Right lobe of liver (tissue), 4 donors: Measurements from ENCODE around the gene SMC1B.

Source experiments
- POLR2A ChIP-seq: fragments of 450-650 bp; IDR thresholded peaks from one replicate; pipeline ENCODE4 v1.6.1; 2017; ENCODE audit warnings: antibody characterized with exemption, mild to moderate bottlenecking
- TF ChIP-seq, protein P1 (sequence below), 4 donors: fragments of 200-600 bp in 3 of 4; fragments of 450-650 bp in 1 of 4; IDR thresholded peaks; one replicate each; pipeline versions ENCODE4 v1.5.1 to v1.8.0; 2016 to 2022; ENCODE audit warnings: antibody characterized with exemption in 4 of 4, mild to moderate bottlenecking in 2 of 4
- donor health status: DM: no; HTN: no; CAD: no.
- donor health status: DM: no; HTN: no; CAD: no.
- donor health status: DM: no; HTN: yes; CAD: no.

DNA sequence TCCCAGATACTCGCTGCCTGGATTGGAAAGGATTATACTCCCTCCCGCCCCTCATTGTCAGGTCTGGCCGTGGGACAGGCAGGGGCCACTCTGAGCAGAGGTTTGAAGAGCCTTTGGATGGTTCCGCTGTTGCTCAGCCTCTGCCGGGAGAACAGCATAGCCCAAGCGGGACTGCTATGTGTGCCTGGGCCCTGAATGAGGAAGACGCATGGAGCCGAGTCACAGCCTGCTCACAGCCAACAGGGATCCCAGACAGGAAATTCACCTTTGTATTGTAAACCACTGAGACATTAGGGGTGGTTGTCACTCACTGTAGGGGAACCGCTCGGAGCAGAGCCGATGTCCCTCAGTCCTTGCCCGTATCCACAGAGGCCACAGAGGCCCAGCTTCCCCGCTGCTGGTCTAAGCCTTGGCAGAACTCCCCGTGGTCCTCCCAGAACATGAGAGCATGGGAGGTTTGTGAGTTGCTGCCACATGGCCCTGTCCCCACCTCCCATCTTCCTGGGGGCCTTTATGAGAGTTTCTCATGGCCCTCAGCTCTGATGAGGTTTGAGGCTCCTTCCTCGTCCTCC lies 114.4 kb downstream of the SMC1B start:
- TF ChIP-seq, protein P1, sequence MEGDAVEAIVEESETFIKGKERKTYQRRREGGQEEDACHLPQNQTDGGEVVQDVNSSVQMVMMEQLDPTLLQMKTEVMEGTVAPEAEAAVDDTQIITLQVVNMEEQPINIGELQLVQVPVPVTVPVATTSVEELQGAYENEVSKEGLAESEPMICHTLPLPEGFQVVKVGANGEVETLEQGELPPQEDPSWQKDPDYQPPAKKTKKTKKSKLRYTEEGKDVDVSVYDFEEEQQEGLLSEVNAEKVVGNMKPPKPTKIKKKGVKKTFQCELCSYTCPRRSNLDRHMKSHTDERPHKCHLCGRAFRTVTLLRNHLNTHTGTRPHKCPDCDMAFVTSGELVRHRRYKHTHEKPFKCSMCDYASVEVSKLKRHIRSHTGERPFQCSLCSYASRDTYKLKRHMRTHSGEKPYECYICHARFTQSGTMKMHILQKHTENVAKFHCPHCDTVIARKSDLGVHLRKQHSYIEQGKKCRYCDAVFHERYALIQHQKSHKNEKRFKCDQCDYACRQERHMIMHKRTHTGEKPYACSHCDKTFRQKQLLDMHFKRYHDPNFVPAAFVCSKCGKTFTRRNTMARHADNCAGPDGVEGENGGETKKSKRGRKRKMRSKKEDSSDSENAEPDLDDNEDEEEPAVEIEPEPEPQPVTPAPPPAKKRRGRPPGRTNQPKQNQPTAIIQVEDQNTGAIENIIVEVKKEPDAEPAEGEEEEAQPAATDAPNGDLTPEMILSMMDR (IDR thresholded peaks at IDR 0.05): no peak
- TF ChIP-seq POLR2A: no peak
